ENCODE measurements around the gene RSKR.
"Not testable (repeated sequence)": the region's sequence is repeated elsewhere in the genome, so short reads cannot be mapped to it uniquely, and the experiment has no call there.

RSKR gene

GRCh38 chr17:28577466-28577824, 36.5 kb downstream of the RSKR start:
- no peak for DNase-seq (ENCODE audit: low read depth)

GRCh38 chr17:28576758-28577465, 37.1 kb downstream of the RSKR start, which contains the start of gene ALDOC:
Gene ALDOC, minus strand, starts transcription at chr17:28576895. Its CDS starts 1,363 bp downstream, at chr17:28575532.
- peak; percentile 96 for DNase-seq (ENCODE audit: low read depth)

GRCh38 chr17:28576016-28576415, 38.0 kb downstream of the RSKR start:
- DNase-seq (ENCODE audit: low read depth): not testable (repeated sequence)

GRCh38 chr17:28575126-28575795, 38.7 kb downstream of the RSKR start:
- no peak for DNase-seq (ENCODE audit: low read depth)

- DNase-seq (ENCODE audit: low read depth): no peak
Observed at GRCh38 chr17:28574526-28574925, 39.5 kb downstream of the RSKR start.

- DNase-seq (ENCODE audit: low read depth): no peak
Observed at GRCh38 chr17:28573966-28574480, 40.0 kb downstream of the RSKR start.

- no peak for DNase-seq (ENCODE audit: low read depth)
Observed at GRCh38 chr17:28573521-28573920, 40.5 kb downstream of the RSKR start.

- DNase-seq (ENCODE audit: low read depth): no peak
Observed at GRCh38 chr17:28573040-28573380, 41.0 kb downstream of the RSKR start.

GRCh38 chr17:28572259-28573039, 41.5 kb downstream of the RSKR start:
- DNase-seq (ENCODE audit: low read depth): no peak

- DNase-seq (ENCODE audit: low read depth): peak; percentile 79
Observed at GRCh38 chr17:28571361-28572122, 42.4 kb downstream of the RSKR start, which contains the start of gene PIGS. Gene PIGS, minus strand, starts transcription at chr17:28571524. Its CDS starts 28 bp downstream, at chr17:28571496.

GRCh38 chr17:28570716-28571360, 43.1 kb downstream of the RSKR start:
- peak; percentile 22 for DNase-seq (ENCODE audit: low read depth)

- no peak for DNase-seq (ENCODE audit: low read depth)
Observed at GRCh38 chr17:28569446-28569845, 44.5 kb downstream of the RSKR start.

- DNase-seq (ENCODE audit: low read depth): no peak
Observed at GRCh38 chr17:28567604-28568003, 46.4 kb downstream of the RSKR start.

- no peak for DNase-seq (ENCODE audit: low read depth)
Observed at GRCh38 chr17:28563475-28563874, 50.5 kb downstream of the RSKR start.
